ENCODE measurements around the gene CLPTM1. TPM values are rescaled to one million over a fixed set of nuclear protein-coding genes. Genes with fewer than 3 reads are reported as not detected.

Gene CLPTM1
- polyA plus RNA-seq, 1 of the 3 experiments (the other 2 are of a cell fraction) = 86.5 TPM

DNA sequence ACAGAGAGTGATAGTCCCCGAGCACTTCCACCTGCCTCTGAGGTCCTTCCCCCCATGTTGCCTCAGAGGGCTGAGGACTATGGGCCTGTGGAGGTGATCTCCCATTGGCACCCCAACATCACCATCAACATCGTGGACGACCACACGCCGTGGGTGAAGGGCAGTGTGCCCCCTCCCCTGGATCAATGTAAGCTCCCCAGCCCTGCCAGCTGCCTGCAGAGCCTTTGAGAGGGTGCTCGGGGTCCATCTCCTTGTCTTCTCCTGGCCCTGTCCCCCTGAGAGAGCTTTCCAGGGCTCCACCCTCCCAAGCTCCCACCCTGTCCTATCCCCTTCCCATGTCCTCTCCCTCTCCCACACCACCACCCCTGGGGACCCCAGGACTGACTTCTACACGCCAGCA is 31.2 kb downstream of the CLPTM1 start (continued):
- TF ChIP-seq MXI1 (IDR thresholded peaks at IDR 0.05; ENCODE audit: low read depth, low read length) (no peak), SMC3 (IDR thresholded peaks at IDR 0.05; ENCODE audit: low read depth, low read length) (no peak)

DNA sequence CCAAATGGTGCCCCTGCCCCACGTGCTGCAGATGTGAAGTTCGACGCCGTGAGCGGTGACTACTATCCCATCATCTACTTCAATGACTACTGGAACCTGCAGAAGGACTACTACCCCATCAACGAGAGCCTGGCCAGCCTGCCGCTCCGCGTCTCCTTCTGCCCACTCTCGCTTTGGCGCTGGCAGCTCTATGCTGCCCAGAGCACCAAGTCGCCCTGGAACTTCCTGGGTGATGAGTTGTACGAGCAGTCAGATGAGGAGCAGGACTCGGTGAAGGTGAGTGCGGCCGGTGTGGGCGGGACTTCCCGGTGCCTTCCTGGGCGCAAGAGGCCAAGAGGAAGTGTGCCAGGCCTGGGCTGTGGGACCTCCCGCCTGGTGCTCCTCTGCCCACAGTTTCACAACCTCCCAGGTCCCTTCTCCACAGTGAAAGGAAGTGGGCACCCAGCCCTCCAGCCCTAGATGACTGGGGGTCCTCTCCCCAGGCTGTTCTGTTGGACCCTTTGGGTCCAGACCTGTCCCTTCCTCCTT is 32.0 kb downstream of the CLPTM1 start:
- H4K20me1 ChIP-seq (ENCODE audit: insufficient read depth) = no peaks in the 10 kb centered on the region
- ChIA-PET CTCF (no interaction called here), POLR2A (no interaction called here)
- no peaks in the 10 kb centered on the region for H3K27me3 ChIP-seq (ENCODE audit: insufficient read depth)
- no peak overlapping the region for H3K4me2 ChIP-seq
- H3K9me3 ChIP-seq = no peaks in the 10 kb centered on the region
- H3K9ac ChIP-seq = no peak overlapping the region
- H3K79me2 ChIP-seq (ENCODE audit: insufficient read depth) = no peaks in the 10 kb centered on the region
- no peaks in the 10 kb centered on the region for H3F3A ChIP-seq (replicated peaks; ENCODE audit: insufficient read depth)
- TF ChIP-seq RXRA (IDR thresholded peaks at IDR 0.05; ENCODE audit: borderline replicate concordance, low read depth) (no peak), TEAD4 (IDR thresholded peaks at IDR 0.05; ENCODE audit: borderline replicate concordance, insufficient read depth) (no peak), FOXM1 (IDR thresholded peaks at IDR 0.05; ENCODE audit: low read depth) (no peak)
- no peaks in the 10 kb centered on the region for H3K4me1 ChIP-seq (ENCODE audit: control insufficient read depth in 1 of 2, insufficient read depth in 2 of 2, low read depth in 1 of 2, low read length in 1 of 2)
- H3K27ac ChIP-seq (ENCODE audit: low read depth in 2 of 2, low read length in 1 of 2) = no peak overlapping the region
- no peak overlapping the region for H2AFZ ChIP-seq (ENCODE audit: low read depth)
- no peaks in the 10 kb centered on the region for H3K9me2 ChIP-seq
- WGBS (ENCODE audit: low lambda C conversion rate) = 92% methylated on average over 19 of the region's 20 CpGs
- H3K4me3 ChIP-seq (ENCODE audit: low read depth in 2 of 2, low read length in 1 of 2) = no peak overlapping the region
- peaks cover 3 to 41% of the 10 kb centered on the region in 2 experiments for H3K36me3 ChIP-seq (replicated peaks in 1 of 2; ENCODE audit: control insufficient read depth in 1 of 2, insufficient read depth in 2 of 2, low read length in 1 of 2)
- no peak for DNase-seq

DNA sequence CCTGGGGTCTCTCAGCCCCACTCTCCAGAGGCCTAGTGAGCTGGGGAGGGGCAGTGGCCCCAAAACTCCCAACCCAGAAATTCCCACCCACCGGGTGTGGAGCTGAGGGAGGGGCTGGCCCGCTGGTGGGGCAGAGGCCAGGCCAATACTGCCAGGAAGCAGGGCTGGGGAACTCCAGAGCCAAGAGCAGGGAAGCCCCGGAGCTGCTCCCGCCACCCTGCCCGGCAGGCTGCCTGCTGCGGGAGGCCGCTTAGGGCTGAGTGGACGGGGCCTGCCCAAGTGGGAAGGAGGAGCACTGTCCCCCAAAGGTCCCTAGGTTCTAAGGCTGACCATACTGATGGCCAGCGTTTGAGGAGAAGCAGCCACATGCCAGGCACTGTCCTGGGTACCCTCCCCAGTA is 33.1 kb downstream of the CLPTM1 start:
- ChIA-PET CTCF (interaction anchor here (0.7 to 3.4 kb wide), 7 partner anchors 10 to 73 kb away, joined by 3 to 21 read pairs (median 5); partner anchors contain the start of gene RELB), POLR2A (no interaction called here)
- Histone ChIP-seq H3K4me3 (ENCODE audit: low read depth in 2 of 2, low read length in 1 of 2) (no peak overlapping the region), H3K36me3 (replicated peaks in 1 of 2; ENCODE audit: control insufficient read depth in 1 of 2, insufficient read depth in 2 of 2, low read length in 1 of 2) (peaks cover 3 to 44% of the 10 kb centered on the region in 2 experiments), H3K4me2 (no peak overlapping the region), H3K27me3 (ENCODE audit: insufficient read depth) (no peaks in the 10 kb centered on the region), H3K27ac (ENCODE audit: low read depth in 2 of 2, low read length in 1 of 2) (no peak overlapping the region), H3F3A (replicated peaks; ENCODE audit: insufficient read depth) (no peaks in the 10 kb centered on the region), H3K9me3 (no peaks in the 10 kb centered on the region), H3K4me1 (ENCODE audit: control insufficient read depth in 1 of 2, insufficient read depth in 2 of 2, low read depth in 1 of 2, low read length in 1 of 2) (no peaks in the 10 kb centered on the region), H2AFZ (ENCODE audit: low read depth) (no peak overlapping the region), H3K79me2 (ENCODE audit: insufficient read depth) (no peaks in the 10 kb centered on the region), H3K9ac (no peak overlapping the region), H4K20me1 (ENCODE audit: insufficient read depth) (no peaks in the 10 kb centered on the region), H3K9me2 (no peaks in the 10 kb centered on the region)
- TF ChIP-seq TAF1 (IDR thresholded peaks at IDR 0.05; ENCODE audit: borderline replicate concordance, low read depth, low read length) (no peak), MEF2A (IDR thresholded peaks at IDR 0.05; ENCODE audit: borderline replicate concordance, low read depth) (no peak), SMC3 (IDR thresholded peaks at IDR 0.05; ENCODE audit: low read depth, low read length) (no peak), RFX5 (IDR thresholded peaks at IDR 0.05; ENCODE audit: low read length) (no peak), CHD2 (IDR thresholded peaks at IDR 0.05; ENCODE audit: low read length, partially characterized antibody) (no peak), NRF1 (IDR thresholded peaks at IDR 0.05; ENCODE audit: low read depth, low read length) (no peak), FOXJ3 (CRISPR knock-in tag; IDR thresholded peaks at IDR 0.05) (no peak)
- TF ChIP-seq, protein P1, sequence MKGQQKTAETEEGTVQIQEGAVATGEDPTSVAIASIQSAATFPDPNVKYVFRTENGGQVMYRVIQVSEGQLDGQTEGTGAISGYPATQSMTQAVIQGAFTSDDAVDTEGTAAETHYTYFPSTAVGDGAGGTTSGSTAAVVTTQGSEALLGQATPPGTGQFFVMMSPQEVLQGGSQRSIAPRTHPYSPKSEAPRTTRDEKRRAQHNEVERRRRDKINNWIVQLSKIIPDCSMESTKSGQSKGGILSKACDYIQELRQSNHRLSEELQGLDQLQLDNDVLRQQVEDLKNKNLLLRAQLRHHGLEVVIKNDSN (IDR thresholded peaks at IDR 0.05; ENCODE audit: borderline replicate concordance, low read depth) = no peak
- TF ChIP-seq, protein P2, sequence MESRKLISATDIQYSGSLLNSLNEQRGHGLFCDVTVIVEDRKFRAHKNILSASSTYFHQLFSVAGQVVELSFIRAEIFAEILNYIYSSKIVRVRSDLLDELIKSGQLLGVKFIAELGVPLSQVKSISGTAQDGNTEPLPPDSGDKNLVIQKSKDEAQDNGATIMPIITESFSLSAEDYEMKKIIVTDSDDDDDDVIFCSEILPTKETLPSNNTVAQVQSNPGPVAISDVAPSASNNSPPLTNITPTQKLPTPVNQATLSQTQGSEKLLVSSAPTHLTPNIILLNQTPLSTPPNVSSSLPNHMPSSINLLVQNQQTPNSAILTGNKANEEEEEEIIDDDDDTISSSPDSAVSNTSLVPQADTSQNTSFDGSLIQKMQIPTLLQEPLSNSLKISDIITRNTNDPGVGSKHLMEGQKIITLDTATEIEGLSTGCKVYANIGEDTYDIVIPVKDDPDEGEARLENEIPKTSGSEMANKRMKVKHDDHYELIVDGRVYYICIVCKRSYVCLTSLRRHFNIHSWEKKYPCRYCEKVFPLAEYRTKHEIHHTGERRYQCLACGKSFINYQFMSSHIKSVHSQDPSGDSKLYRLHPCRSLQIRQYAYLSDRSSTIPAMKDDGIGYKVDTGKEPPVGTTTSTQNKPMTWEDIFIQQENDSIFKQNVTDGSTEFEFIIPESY (IDR thresholded peaks at IDR 0.05; ENCODE audit: borderline replicate concordance, low read depth) = no peak
- 60% methylated on average over 1 of the region's 9 CpGs for WGBS (ENCODE audit: low lambda C conversion rate)
- DNase-seq = no peak

Measured in SK-N-SH (cell line).